HepG2 (cell line): ENCODE data around the gene C5AR1. TPM values are rescaled to one million over a fixed set of nuclear protein-coding genes. Genes with fewer than 3 reads are reported as not detected.

ENCODE experiments used
- HDAC1 ChIP-seq: sonication (generic); formaldehyde crosslinking; IDR thresholded peaks from 2 replicates; pipeline ENCODE4 v1.5.1; 2020; ENCODE audit warnings: mild to moderate bottlenecking, missing genetic modification reagents
- IRF9 ChIP-seq: sonication (generic); formaldehyde crosslinking; IDR thresholded peaks from 2 replicates; pipeline ENCODE4 v1.8.0; 2022; ENCODE audit warnings: missing genetic modification reagents, mild to moderate bottlenecking, borderline replicate concordance
- KLF15 ChIP-seq: sonication (generic); formaldehyde crosslinking; IDR thresholded peaks from 2 replicates; pipeline ENCODE4 v1.8.1; 2023; ENCODE audit warnings: borderline replicate concordance, mild to moderate bottlenecking, inconsistent platforms, missing genetic modification reagents, mixed read lengths
- MTA1 ChIP-seq: sonication (generic); formaldehyde crosslinking; IDR thresholded peaks from 2 replicates; pipeline ENCODE4 v1.4.0; 2020; ENCODE audit warnings: missing genetic modification reagents, mild to moderate bottlenecking, borderline replicate concordance
- NR1H2 ChIP-seq: sonication (generic); formaldehyde crosslinking; IDR thresholded peaks from 2 replicates; pipeline ENCODE4 v1.8.1; 2022; ENCODE audit warnings: low read depth, missing genetic modification reagents, borderline replicate concordance
- SMARCC2 ChIP-seq: fragments of 450-650 bp; IDR thresholded peaks from 2 replicates; pipeline ENCODE4 v1.6.1; 2017; ENCODE audit warnings: antibody characterized with exemption, mild to moderate bottlenecking
- SMARCE1 ChIP-seq: fragments of 450-650 bp; IDR thresholded peaks from 2 replicates; pipeline ENCODE4 v1.6.1; 2017; ENCODE audit warnings: borderline replicate concordance
- SNAPC2 ChIP-seq: sonication (generic); formaldehyde crosslinking; IDR thresholded peaks from 2 replicates; pipeline ENCODE4 v1.8.1; 2022; ENCODE audit warnings: mild to moderate bottlenecking, missing genetic modification reagents
- TCF12 ChIP-seq, 2 experiments: fragments of 450-650 bp in 1 of 2; sonication (generic) in 1 of 2; formaldehyde crosslinking in 1 of 2; IDR thresholded peaks; 2 replicates each; pipeline versions ENCODE4 v1.6.1 to v1.8.0; 2017 to 2022; ENCODE audit warnings: antibody characterized with exemption in 1 of 2, mild to moderate bottlenecking in 1 of 2, missing genetic modification reagents in 1 of 2, moderate library complexity in 1 of 2
- TERF1 ChIP-seq: sonication (generic); formaldehyde crosslinking; IDR thresholded peaks from 2 replicates; pipeline ENCODE4 v1.8.0; 2022; ENCODE audit warnings: mild to moderate bottlenecking, missing genetic modification reagents, moderate library complexity
- ZBTB7A ChIP-seq: sonication (generic); formaldehyde crosslinking; IDR thresholded peaks from 2 replicates; pipeline ENCODE4 v1.8.0; 2022; ENCODE audit warnings: mild to moderate bottlenecking, missing genetic modification reagents
- ZFYVE20 ChIP-seq: sonication (generic); formaldehyde crosslinking; IDR thresholded peaks from 2 replicates; pipeline ENCODE4 v1.8.0; 2023; ENCODE audit warnings: low read depth, mild to moderate bottlenecking, moderate library complexity, missing genetic modification reagents, borderline replicate concordance
- ZNF276 ChIP-seq: sonication (generic); formaldehyde crosslinking; IDR thresholded peaks from 2 replicates; pipeline ENCODE4 v1.4.0; 2020; ENCODE audit warnings: mild to moderate bottlenecking, low read depth, missing genetic modification reagents
- ZNF292 ChIP-seq: sonication (generic); formaldehyde crosslinking; IDR thresholded peaks from 2 replicates; pipeline ENCODE4 v1.8.1; 2022; ENCODE audit warnings: mild to moderate bottlenecking, low read depth, missing genetic modification reagents, borderline replicate concordance
- ZNF329 ChIP-seq: sonication (generic); formaldehyde crosslinking; IDR thresholded peaks from 2 replicates; pipeline ENCODE4 v1.9.0; 2021; ENCODE audit warnings: low read depth, mild to moderate bottlenecking, missing genetic modification reagents
- ZNF550 ChIP-seq: sonication (generic); formaldehyde crosslinking; IDR thresholded peaks from 2 replicates; pipeline ENCODE4 v1.4.0; 2020; ENCODE audit warnings: mild to moderate bottlenecking, missing genetic modification reagents, borderline replicate concordance
- ZNF589 ChIP-seq: sonication (generic); formaldehyde crosslinking; conservative IDR thresholded peaks from 2 replicates; pipeline ENCODE4 v1.8.0; 2022; ENCODE audit warnings: mild to moderate bottlenecking, moderate library complexity, missing genetic modification reagents
- ZXDC ChIP-seq: sonication (generic); formaldehyde crosslinking; IDR thresholded peaks from 2 replicates; pipeline ENCODE4 v1.5.0; 2020; ENCODE audit warnings: mild to moderate bottlenecking, missing genetic modification reagents
- polyA plus RNA-seq, 8 experiments: library from polyadenylated mRNA; depleted of rRNA in 3 of 8; stranded (reverse) in 7 of 8; unstranded in 1 of 8; fragments of >200 nt; fragmentation: Illumina TruSeq in 4 of 8; extraction: Trizol in 4 of 8; gene quantifications; 2 replicates each; pipeline versions ENCODE4 v1.2.1 to v1.2.3, GENCODE V29; 2011 to 2016; ENCODE audit warnings: low read depth in 4 of 8, missing spikeins in 1 of 8, mixed read lengths in 1 of 8; ENCODE audit not compliant: insufficient read depth in 1 of 8
- total RNA-seq, 5 experiments: library from RNA; depleted of rRNA; stranded (reverse); fragments of >200 nt; fragmentation: Illumina TruSeq; extraction: Trizol; gene quantifications; 2 replicates each; pipeline ENCODE4 v1.2.3, GENCODE V29; 2016; ENCODE audit warnings: low read depth in 1 of 5
- TF ChIP-seq, protein P1 (sequence below): sonication (generic); formaldehyde crosslinking; conservative IDR thresholded peaks from 2 replicates; pipeline ENCODE4 v1.8.1; 2023; ENCODE audit warnings: missing genetic modification reagents

Gene C5AR1
- total and polyA plus RNA-seq, 2 of the 13 experiments (the other 11 are each of a cell fraction or from before 2014, with no cell fraction given) = 0.07 to 1.6 TPM

- no peak for TF ChIP-seq ZXDC
- TF ChIP-seq TCF12 (IDR thresholded peaks at IDR 0.05) = no peak
- 0 out of 2 replicates have a peak, but pooled peaks have one; percentile 10 for TF ChIP-seq TCF12 (CRISPR knock-in tag; IDR thresholded peaks at IDR 0.05)
- 0 out of 2 replicates have a peak, but pooled peaks have one; percentile 35 for TF ChIP-seq IRF9 (CRISPR knock-in tag)
- TF ChIP-seq ZNF550 (CRISPR knock-in tag) = no peak
- no peak for TF ChIP-seq NR1H2
- TF ChIP-seq SMARCE1 = no peak
- TF ChIP-seq, protein P1, sequence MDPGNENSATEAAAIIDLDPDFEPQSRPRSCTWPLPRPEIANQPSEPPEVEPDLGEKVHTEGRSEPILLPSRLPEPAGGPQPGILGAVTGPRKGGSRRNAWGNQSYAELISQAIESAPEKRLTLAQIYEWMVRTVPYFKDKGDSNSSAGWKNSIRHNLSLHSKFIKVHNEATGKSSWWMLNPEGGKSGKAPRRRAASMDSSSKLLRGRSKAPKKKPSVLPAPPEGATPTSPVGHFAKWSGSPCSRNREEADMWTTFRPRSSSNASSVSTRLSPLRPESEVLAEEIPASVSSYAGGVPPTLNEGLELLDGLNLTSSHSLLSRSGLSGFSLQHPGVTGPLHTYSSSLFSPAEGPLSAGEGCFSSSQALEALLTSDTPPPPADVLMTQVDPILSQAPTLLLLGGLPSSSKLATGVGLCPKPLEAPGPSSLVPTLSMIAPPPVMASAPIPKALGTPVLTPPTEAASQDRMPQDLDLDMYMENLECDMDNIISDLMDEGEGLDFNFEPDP (CRISPR knock-in tag) = no peak
- no peak for TF ChIP-seq TERF1 (CRISPR knock-in tag)
- TF ChIP-seq ZNF292 (CRISPR knock-in tag) = peak; percentile 38; the same call in 1 of the 2 replicates
- no peak for TF ChIP-seq ZFYVE20 (CRISPR knock-in tag)
- TF ChIP-seq SNAPC2 (CRISPR knock-in tag) = no peak; the same call in 1 of the 2 replicates
- peak; percentile 89 for TF ChIP-seq HDAC1 (CRISPR knock-in tag)
- TF ChIP-seq ZNF329 (CRISPR knock-in tag) = peak; percentile 53; the same call in 1 of the 2 replicates
- TF ChIP-seq ZBTB7A (CRISPR knock-in tag) = peak; percentile 58; the same call in 1 of the 2 replicates
- no peak for TF ChIP-seq SMARCC2
- peak; percentile 51; the same call in 1 of the 2 replicates for TF ChIP-seq MTA1
- TF ChIP-seq KLF15 (CRISPR knock-in tag) = no peak
- TF ChIP-seq ZNF276 (CRISPR knock-in tag) = no peak
- TF ChIP-seq ZNF589 = peak; percentile 77
Observed at GRCh38 chr19:47315125-47315821, 5.6 kb downstream of the C5AR1 start (continued).
